Liver (tissue), 3 donors: ENCODE data around the gene HTRA1.

Experiments
- EGR1 ChIP-seq, 2 donors: IDR thresholded peaks; 2 replicates each; pipeline ENCODE4 v1.6.1; 2016 to 2018; ENCODE audit warnings: antibody characterized with exemption in 2 of 2, low read depth in 2 of 2
- GABPA ChIP-seq, 2 donors: IDR thresholded peaks in 1 of 2; conservative IDR thresholded peaks in 1 of 2; 2 replicates each; pipeline ENCODE4 v1.6.1; 2016; ENCODE audit warnings: antibody characterized with exemption in 2 of 2, mild to moderate bottlenecking in 1 of 2, moderate library complexity in 1 of 2
- SP1 ChIP-seq: IDR thresholded peaks from 2 replicates; pipeline ENCODE4 v1.6.1; 2018; ENCODE audit warnings: antibody characterized with exemption, mild to moderate bottlenecking
- TAF1 ChIP-seq: conservative IDR thresholded peaks from 2 replicates; pipeline ENCODE4 v1.6.1; 2016; ENCODE audit warnings: antibody characterized with exemption, mild to moderate bottlenecking
- YY1 ChIP-seq: IDR thresholded peaks from 2 replicates; pipeline ENCODE4 v1.6.1; 2016; ENCODE audit warnings: antibody characterized with exemption, mild to moderate bottlenecking
- TF ChIP-seq, protein P1 (sequence below): fragments of 150-350 bp; IDR thresholded peaks from 2 replicates; pipeline ENCODE4 v1.5.1; 2017; ENCODE audit warnings: improper control_type of control experiment, low read depth, low read length; ENCODE audit not compliant: missing input control
- TF ChIP-seq, protein P2 (sequence below): IDR thresholded peaks from 2 replicates; pipeline ENCODE4 v1.6.1; 2016; ENCODE audit warnings: antibody characterized with exemption, mild to moderate bottlenecking
- TF ChIP-seq, protein P3 (sequence below): IDR thresholded peaks from 2 replicates; pipeline ENCODE4 v1.6.1; 2016; ENCODE audit warnings: antibody characterized with exemption
- donor health status: healthy.
- donor health status: healthy.

DNA sequence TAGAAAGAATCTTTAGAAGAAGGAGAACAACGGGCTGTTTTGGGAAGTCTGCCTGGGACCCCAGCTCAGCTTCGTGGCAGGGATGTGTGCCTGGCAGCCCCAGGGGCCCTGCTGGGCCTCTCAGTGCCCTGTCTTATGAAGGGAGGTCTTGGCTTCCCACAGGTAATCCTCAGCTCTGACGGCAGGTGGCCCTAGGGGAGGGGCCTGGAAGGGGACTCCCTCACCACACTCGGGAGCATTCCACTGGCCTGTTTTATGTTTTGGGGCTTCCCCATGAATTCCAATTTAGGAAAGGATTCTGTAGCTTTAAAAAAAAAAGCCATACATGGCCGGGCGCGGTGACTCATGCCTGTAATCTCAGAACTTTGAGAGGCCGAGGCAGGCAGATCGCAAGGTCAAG is 96.2 kb downstream of the HTRA1 start:
- TF ChIP-seq SP1 (no peak), GABPA (IDR thresholded peaks at IDR 0.05 in 1 of 2, conservative IDR thresholded peaks at IDR 0.05 in 1 of 2) (no peak), EGR1 (IDR thresholded peaks at IDR 0.05; ENCODE audit: low read depth in 2 of 2) (no peak), YY1 (no peak), TAF1 (no peak)
- TF ChIP-seq, protein P1, sequence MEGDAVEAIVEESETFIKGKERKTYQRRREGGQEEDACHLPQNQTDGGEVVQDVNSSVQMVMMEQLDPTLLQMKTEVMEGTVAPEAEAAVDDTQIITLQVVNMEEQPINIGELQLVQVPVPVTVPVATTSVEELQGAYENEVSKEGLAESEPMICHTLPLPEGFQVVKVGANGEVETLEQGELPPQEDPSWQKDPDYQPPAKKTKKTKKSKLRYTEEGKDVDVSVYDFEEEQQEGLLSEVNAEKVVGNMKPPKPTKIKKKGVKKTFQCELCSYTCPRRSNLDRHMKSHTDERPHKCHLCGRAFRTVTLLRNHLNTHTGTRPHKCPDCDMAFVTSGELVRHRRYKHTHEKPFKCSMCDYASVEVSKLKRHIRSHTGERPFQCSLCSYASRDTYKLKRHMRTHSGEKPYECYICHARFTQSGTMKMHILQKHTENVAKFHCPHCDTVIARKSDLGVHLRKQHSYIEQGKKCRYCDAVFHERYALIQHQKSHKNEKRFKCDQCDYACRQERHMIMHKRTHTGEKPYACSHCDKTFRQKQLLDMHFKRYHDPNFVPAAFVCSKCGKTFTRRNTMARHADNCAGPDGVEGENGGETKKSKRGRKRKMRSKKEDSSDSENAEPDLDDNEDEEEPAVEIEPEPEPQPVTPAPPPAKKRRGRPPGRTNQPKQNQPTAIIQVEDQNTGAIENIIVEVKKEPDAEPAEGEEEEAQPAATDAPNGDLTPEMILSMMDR: no peak
- TF ChIP-seq, protein P2, sequence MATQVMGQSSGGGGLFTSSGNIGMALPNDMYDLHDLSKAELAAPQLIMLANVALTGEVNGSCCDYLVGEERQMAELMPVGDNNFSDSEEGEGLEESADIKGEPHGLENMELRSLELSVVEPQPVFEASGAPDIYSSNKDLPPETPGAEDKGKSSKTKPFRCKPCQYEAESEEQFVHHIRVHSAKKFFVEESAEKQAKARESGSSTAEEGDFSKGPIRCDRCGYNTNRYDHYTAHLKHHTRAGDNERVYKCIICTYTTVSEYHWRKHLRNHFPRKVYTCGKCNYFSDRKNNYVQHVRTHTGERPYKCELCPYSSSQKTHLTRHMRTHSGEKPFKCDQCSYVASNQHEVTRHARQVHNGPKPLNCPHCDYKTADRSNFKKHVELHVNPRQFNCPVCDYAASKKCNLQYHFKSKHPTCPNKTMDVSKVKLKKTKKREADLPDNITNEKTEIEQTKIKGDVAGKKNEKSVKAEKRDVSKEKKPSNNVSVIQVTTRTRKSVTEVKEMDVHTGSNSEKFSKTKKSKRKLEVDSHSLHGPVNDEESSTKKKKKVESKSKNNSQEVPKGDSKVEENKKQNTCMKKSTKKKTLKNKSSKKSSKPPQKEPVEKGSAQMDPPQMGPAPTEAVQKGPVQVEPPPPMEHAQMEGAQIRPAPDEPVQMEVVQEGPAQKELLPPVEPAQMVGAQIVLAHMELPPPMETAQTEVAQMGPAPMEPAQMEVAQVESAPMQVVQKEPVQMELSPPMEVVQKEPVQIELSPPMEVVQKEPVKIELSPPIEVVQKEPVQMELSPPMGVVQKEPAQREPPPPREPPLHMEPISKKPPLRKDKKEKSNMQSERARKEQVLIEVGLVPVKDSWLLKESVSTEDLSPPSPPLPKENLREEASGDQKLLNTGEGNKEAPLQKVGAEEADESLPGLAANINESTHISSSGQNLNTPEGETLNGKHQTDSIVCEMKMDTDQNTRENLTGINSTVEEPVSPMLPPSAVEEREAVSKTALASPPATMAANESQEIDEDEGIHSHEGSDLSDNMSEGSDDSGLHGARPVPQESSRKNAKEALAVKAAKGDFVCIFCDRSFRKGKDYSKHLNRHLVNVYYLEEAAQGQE: no peak
- TF ChIP-seq, protein P3, sequence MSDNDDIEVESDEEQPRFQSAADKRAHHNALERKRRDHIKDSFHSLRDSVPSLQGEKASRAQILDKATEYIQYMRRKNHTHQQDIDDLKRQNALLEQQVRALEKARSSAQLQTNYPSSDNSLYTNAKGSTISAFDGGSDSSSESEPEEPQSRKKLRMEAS: no peak
